ENCODE results near the gene ZMIZ2.

Gene ZMIZ2

DNA sequence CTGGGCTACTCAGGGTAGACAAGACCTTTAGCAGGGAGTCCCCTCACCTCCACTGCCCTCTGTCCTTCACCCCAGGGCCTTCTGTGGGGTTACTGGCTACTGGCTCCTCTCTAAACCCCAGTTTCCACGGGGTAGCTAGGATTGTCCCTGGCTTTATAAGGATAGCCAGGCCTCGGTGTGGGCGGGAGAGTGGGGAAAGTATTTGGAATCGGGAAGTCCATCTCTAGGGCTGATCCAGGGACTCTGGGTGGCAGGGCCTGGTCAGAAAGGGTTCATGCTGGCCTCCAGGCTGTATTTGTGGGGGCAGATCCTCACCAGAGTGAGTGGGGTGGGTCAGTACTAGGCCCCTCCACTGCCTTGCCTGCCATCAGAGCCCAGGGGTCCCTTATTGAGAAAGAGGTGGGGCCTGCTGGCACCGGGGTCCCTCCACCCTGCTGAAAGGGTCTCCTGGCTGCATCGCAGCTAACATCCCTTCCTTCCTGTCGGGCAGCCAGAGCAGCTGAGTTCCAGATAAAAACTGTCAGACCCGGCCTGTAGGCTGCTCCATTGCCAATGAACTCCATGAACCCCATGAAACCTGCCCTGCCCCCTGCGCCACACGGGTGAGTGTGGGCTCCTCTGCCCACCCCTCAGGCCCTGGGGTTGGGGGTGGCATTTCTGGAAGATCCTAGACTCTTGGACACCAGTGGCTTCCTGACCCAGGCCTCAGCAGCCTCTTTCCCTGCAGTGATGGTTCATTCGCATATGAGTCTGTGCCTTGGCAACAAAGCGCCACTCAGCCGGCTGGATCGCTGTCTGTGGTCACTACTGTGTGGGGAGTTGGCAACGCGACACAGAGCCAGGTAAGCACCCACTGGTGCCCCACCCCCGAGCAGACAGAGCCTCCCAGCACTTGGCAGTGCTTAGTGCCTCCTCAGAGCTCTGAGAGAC, 7.3 kb downstream of the ZMIZ2 start:
- DNase-seq (ENCODE audit: low read depth in 2 of 2), result no peak

- no peak for DNase-seq (ENCODE audit: low read depth in 2 of 2)
These were observed 8.3 kb downstream of the ZMIZ2 start for GRCh38 chr7:44756904-44757303.

- no peak for DNase-seq (ENCODE audit: low read depth in 2 of 2)
These were observed 8.7 kb downstream of the ZMIZ2 start for GRCh38 chr7:44757311-44757710.

DNA sequence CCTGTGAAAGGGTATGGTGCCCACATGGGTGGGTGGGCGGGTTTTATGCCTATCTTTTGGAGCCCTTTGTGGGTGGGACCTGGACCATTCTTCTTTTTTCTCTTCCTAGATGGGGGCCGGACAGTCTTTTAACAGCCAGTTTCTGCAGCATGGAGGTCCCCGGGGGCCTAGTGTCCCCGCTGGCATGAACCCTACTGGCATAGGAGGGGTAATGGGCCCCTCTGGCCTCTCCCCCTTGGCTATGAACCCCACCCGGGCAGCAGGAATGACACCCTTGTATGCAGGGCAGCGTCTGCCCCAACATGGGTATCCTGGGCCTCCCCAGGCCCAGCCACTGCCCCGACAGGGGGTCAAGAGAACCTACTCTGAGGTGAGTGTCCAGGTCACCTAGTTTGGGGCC, 9.1 kb downstream of the ZMIZ2 start:
- DNase-seq (ENCODE audit: low read depth in 2 of 2), result no peak

- DNase-seq (ENCODE audit: low read depth in 2 of 2), result no peak
These were observed 10.6 kb downstream of the ZMIZ2 start for GRCh38 chr7:44759246-44759645.

DNA sequence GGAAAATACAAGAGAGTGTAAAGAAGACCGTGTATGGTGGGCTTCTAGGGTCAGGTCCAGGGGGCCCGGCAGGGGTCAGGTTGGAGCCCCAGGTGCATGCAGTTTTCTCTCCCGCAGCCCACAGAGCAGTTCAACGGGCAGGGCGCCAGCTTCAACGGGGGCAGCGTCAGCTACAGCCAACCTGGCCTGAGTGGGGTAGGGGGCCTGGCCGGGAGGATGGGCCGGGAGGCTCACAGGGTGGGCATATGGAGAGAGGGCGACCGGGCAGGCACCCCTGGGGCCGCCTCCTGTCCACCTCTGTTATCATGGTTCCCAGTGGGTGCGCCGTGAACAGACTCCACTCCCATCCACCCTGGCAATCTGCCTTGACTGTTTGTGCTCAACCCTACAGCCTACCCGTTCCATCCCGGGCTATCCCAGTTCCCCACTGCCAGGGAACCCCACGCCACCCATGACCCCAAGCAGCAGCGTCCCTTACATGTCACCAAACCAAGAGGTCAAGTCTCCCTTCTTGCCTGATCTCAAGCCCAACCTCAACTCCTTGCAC, 11.5 kb downstream of the ZMIZ2 start:
- no peak for DNase-seq (ENCODE audit: low read depth in 2 of 2)

GRCh38 chr7:44761207-44762161, 12.8 kb downstream of the ZMIZ2 start:
- no peak for DNase-seq (ENCODE audit: low read depth in 2 of 2)

DNA sequence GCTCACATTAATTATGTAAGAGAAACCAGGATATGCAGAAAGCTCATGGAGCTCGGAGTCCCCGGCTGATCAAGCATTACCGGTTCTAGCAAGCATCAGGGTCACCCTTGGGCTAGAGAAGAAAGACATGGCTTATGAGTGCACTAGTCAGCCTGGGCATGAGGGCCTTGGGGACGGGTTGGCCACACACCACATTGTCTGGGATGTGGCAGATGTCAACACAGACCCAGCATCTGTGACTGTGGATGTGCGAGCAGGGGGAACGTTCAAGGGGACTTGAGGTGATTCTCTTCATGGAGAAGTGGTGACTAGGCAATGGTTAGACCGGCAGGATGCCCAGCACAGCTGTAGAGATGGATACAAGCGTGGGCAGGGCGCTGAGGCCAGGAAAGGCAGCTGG, 13.7 kb downstream of the ZMIZ2 start:
- DNase-seq (ENCODE audit: low read depth in 2 of 2), result no peak

DNA sequence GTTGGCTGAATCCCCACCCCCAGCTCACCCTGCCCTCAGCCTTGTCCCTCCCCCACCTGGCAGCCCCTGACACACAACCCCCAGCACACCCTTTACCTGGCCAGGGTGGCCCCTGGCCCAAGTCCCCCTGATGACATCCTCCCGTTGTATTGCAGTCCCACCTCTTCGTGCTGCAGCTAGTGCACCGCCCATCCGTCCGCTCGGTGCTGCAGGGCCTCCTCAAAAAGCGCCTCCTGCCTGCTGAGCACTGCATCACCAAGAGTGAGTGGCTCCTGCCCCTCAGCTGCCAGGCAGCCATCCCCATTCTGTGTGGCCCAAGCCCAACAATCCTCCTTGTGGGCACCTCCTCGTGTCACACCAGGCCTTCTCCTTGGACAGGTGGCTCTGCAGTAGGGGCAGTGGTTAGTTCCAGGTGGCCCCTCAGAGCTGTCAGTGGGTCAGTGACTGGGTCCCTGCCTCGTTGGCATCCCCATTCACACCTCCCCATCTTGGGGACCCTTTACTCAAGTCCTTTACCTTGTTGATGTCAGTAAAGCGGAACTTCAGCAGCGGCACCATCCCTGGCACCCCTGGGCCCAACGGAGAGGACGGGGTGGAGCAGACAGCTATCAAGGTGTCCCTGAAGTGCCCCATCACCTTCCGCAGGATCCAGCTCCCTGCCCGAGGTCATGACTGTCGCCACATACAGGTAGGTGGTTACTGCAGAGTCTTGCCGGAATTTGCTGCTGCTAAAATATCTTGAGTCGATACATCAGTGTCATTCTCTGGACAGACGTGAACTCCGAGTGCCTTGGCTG, 14.3 kb downstream of the ZMIZ2 start:
- DNase-seq (ENCODE audit: low read depth in 2 of 2), result no peak

GRCh38 chr7:44764081-44764480, 15.4 kb downstream of the ZMIZ2 start:
- DNase-seq (ENCODE audit: low read depth in 2 of 2), result no peak

GRCh38 chr7:44764665-44765578, 16.3 kb downstream of the ZMIZ2 start:
- no peak for DNase-seq (ENCODE audit: low read depth in 2 of 2)

GRCh38 chr7:44765579-44766415, 17.1 kb downstream of the ZMIZ2 start:
- no peak for DNase-seq (ENCODE audit: low read depth in 2 of 2)

DNA sequence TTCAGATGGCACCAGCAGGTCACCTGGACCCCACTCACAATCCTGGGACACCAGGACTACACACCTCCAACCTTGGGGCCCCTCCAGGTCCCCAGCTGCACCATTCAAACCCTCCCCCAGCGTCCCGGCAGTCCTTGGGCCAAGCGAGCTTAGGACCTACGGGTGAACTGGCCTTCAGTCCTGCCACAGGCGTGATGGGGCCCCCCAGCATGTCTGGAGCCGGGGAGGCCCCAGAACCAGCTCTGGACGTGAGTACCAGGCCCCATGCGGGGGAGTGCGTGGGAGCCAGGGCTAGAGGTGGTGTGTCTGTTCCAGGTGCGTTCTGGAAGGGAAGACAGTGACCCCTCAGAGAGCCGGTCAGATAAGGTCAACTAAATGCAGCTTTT, 17.8 kb downstream of the ZMIZ2 start:
- DNase-seq (ENCODE audit: low read depth in 2 of 2), result no peak

GRCh38 chr7:44767134-44767911, 18.7 kb downstream of the ZMIZ2 start:
- no peak for DNase-seq (ENCODE audit: low read depth in 2 of 2)

DNA sequence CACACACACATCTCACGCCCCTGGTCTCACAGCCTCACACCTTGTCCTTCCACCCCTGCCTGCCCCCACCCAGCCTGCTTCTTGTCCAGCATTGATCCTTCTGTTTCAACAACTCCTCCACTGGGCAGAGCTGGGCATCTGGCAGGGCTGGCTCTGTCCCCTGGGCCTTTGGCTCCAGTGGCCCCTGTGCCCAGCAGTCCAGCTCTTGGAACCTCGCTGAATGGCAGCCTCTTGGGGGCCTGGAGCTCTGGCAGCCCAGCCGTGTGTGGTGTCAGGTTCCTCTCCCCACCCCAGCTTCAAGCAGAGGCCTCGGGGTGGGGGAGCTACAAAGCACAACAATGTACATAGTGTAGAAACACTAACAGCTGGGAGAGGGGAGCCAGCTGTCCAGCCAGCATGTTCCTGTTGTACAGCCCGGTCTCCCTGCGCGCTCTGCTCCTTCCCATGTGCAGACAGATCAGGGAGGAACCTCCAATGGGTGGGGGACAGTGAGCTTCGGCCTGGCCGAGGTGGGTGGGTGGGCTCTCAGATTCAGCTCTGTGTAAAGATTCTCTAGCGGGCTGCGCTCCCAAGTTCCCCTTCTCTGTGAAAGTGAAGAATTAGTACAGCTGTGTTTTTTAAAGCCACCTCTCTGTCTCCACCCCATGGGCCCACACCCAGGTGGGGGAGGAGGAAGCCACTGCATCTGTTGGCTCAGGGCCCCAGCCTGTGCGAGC, 19.4 kb downstream of the ZMIZ2 start:
- no peak for DNase-seq (ENCODE audit: low read depth in 2 of 2)

GRCh38 chr7:44768628-44769371, 20.2 kb downstream of the ZMIZ2 start:
- DNase-seq (ENCODE audit: low read depth in 2 of 2), result no peak

DNA sequence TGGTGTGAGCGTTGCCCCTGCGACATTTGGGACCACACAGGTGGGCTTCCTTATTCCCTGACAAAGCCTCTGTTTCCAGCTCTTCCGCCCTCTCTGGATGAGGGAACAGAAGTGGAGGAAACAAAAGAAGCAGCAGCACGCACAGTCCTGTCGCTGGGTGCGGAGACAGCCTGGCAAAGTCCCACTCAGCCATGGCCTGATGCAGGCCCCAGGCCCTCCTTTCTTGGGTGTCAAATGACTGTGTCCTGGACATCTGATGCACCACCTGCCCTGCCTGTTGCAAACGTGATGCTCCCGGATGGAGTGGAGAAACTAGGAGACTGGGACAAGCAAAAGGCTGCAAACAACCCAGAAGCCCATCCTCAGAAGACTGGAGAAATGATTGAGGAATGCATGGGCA, 20.7 kb downstream of the ZMIZ2 start:
- DNase-seq (ENCODE audit: low read depth in 2 of 2), result no peak

Measured in stimulated activated CD8-positive, alpha-beta memory T cell treated with anti-CD3 and anti-CD28 coated beads, Interleukin-2, amount 100 ng/mL, for 48 hours (primary cell).